SK-N-MC (cell line): ENCODE results near the gene NACA2.
"Not testable (repeated sequence)": the region's sequence is repeated elsewhere in the genome, so short reads cannot be mapped to it uniquely, and the experiment has no call there.

Experiments
- DNase-seq: peaks from one replicate; pipeline ENCODE4 v3.0.0-alpha.2; 2011; ENCODE audit warnings: low read depth, low spot score
- H3K27ac ChIP-seq: fragments of 200-600 bp; sonication (generic); 2 replicates; pipeline ENCODE4 v1.5.1; 2016; ENCODE audit warnings: mixed run types
- H3K36me3 ChIP-seq: fragments of 200-600 bp; sonication (generic); 2 replicates; pipeline ENCODE4 v1.6.1; 2017; ENCODE audit warnings: antibody characterized with exemption, low read length, mixed read lengths; ENCODE audit not compliant: insufficient read depth
- H3K4me3 ChIP-seq: fragments of 200-600 bp; sonication (generic); 2 replicates; pipeline ENCODE4 v1.5.1; 2016
- H3K9ac ChIP-seq: fragments of 200-600 bp; sonication (generic); 2 replicates; pipeline ENCODE4 v1.8.0; 2017; ENCODE audit warnings: mixed run types, mixed read lengths; ENCODE audit not compliant: insufficient read length
- H3K9me3 ChIP-seq: fragments of 200-600 bp; sonication (generic); 2 replicates; pipeline ENCODE4 v1.6.1; 2017; ENCODE audit warnings: low read depth, mild to moderate bottlenecking, antibody characterized with exemption, low read length, moderate library complexity, mixed read lengths
- EZH2 ChIP-seq: fragments of 200-600 bp; sonication (generic); IDR thresholded peaks from one replicate; pipeline ENCODE4 v1.6.1; 2017; ENCODE audit warnings: antibody characterized with exemption
- FOXP2 ChIP-seq: optimal IDR thresholded peaks from 2 replicates; pipeline ENCODE3; 2011; ENCODE audit warnings: mild to moderate bottlenecking, moderate library complexity; ENCODE audit not compliant: insufficient read depth; ENCODE audit errors: extremely low read length, control extremely low read depth
- POLR2AphosphoS5 ChIP-seq: IDR thresholded peaks from 2 replicates; pipeline ENCODE4 v1.6.1; 2012; ENCODE audit warnings: mild to moderate bottlenecking, low read depth, low read length, borderline replicate concordance

NACA2 gene

DNA sequence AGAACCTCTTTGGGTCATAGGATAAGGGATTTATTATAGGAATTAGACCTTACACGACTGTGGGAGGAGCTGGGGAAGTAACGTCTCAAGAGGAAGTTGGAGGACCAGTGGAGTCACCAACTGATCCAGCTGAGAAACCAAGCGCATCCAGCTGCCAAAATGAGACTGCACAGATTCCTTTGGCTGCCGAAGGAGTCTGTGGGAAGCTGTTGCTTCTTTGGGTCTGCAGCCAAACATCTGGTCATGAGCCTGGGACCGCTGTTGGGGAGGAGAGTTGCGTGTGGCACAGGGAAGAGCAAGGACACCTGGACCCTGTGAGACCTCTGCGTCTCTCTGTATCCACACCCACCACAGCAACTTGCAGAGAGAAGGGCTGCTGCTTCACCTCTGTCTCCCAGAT lies 2.4 kb upstream of the NACA2 start:
- Histone ChIP-seq H3K9me3 (no peaks in the 10 kb centered on the region), H3K9ac (no peak overlapping the region), H3K27ac (no peak overlapping the region), H3K36me3 (no peaks in the 10 kb centered on the region), H3K4me3 (no peak overlapping the region)
- DNase-seq = no peak
- TF ChIP-seq EZH2 (no peak), FOXP2 (no peak), POLR2AphosphoS5 (no peak)

DNA sequence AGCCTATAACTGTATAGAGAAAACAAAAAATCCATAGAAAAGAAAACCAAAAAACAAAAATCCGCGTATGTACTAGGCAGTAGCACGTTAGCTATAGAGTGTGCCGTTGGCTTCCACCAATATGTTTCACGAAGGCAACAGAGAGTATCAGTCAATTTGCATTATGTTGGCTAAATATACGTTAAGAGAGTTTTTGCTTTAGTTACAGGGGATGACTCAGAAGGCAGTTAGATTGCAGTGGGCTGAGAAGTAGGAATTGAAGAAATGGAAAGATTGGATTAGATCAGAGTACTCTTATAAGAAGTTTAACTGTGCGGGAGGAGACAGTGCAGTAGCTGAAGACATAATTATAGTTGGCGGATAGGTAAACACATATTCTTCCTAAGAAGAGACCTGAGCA lies 911 bp upstream of the NACA2 start:
- H3K27ac ChIP-seq = no peak overlapping the region
- H3K4me3 ChIP-seq = no peak overlapping the region
- no peaks in the 10 kb centered on the region for H3K9me3 ChIP-seq
- H3K36me3 ChIP-seq = no peaks in the 10 kb centered on the region
- H3K9ac ChIP-seq = no peak overlapping the region
- no peak for DNase-seq
- TF ChIP-seq EZH2 (no peak), FOXP2 (no peak), POLR2AphosphoS5 (no peak)

DNA sequence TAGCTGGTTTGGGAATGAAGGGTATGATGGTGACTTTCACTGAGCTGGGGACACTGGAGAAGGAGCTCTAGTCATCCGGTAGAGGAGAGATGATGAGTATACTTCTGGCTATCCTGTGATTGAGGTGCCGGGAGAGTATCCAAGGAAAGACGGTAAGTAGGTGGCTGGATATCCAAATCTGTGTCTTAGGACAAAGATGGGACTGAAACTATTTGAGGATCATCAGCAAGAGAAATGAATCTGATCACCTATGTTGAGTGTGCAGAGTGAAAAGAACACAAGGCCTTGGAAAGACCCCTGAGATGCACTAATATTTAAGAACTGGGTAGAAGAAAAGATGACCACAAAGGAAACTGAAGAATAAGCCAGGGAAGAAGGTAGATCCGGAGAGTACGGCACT lies 1.0 kb downstream of the NACA2 start:
- Histone ChIP-seq H3K9ac (no peak overlapping the region), H3K27ac (no peak overlapping the region), H3K36me3 (no peaks in the 10 kb centered on the region), H3K4me3 (no peak overlapping the region), H3K9me3 (no peaks in the 10 kb centered on the region)
- DNase-seq = no peak
- TF ChIP-seq FOXP2 = no peak

DNA sequence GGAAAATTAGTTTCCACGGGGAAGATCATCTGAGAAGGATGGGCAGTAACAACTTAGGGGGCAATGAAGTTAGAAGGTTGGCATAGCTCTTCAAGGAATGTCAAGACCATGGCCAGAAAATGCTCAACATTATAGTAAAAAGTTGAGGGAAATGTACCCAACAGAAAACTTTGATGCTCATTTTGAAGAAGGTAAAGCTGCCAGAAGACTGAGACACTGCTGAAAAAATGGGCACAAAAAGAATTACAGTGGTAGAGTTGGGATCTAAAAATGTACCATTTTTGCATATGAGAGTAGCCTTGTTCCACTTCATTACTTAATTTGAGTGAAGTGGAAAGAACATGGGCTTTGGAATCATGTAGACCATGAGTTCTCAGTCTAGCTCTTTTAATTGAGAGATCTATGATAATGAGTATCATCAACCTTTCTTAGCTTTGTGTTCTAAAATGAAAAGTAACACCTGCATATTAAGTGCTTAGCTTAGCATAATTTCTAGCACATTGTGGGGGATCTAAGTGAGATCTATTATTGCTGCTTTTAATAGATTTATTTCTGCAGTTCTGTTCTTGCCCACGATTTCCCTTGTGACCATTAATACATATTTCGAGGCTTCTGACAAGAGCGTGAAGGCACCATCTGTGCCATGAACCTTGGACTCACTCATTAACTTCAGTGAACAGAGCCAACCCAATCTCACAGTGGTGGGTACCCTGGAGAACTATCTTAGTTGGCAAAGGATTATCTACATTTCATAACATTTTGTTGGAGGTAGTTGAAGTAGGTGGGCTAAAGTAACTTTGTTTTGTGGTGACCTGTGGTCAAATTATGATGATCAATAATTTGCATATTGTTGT lies 3.0 kb downstream of the NACA2 start:
- H3K9ac ChIP-seq = no peak overlapping the region
- no peak overlapping the region for H3K4me3 ChIP-seq
- no peak for DNase-seq
- no peak overlapping the region for H3K27ac ChIP-seq
- H3K9me3 ChIP-seq = no peaks in the 10 kb centered on the region
- no peak for TF ChIP-seq POLR2AphosphoS5
- no peak for TF ChIP-seq EZH2
- H3K36me3 ChIP-seq = no peaks in the 10 kb centered on the region

DNA sequence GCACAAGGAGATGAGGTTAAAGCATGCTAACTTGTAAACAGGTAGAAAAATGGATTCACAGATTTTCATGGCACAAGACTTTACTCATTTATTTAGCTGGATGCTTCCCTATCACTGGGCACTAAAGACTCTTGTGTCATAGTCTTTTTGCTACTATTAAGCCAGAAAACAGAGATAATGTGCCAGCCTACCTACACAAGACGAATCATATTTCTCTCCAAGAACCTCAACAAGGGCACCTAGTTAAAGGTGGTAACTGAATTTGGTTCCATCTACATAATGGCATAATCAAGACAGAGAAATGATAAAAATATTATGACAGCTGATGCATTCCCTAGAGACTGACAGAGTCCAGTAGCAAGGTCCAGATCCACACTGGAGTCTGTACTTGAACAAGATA lies 3.8 kb downstream of the NACA2 start:
- no peaks in the 10 kb centered on the region for H3K36me3 ChIP-seq
- H3K9me3 ChIP-seq = no peaks in the 10 kb centered on the region
- H3K9ac ChIP-seq = no peak overlapping the region
- H3K27ac ChIP-seq = no peak overlapping the region
- no peak for DNase-seq
- H3K4me3 ChIP-seq = no peak overlapping the region
- TF ChIP-seq EZH2 (no peak), POLR2AphosphoS5 (no peak)

DNA sequence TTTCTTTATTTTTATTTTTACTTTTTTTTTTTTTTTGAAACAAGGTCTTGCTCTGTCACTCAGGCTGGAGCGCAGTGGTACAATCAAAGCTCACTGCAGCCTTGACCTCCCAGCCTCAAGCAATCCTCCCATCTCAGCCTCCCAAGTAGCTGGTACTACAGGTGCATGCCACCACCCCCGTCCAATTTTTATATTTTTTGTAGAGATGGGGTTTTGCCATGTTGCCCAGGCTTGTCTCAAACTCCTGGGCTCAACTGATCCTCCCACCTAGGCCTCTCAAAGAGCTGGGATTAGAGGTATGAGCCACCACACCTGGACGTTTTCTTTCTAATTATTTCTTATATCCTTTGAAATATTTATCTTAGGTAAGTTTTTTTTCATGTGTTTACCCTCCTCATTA lies 4.4 kb downstream of the NACA2 start:
- H3K36me3 ChIP-seq, H3K9me3 ChIP-seq, DNase-seq, H3K4me3 ChIP-seq, H3K27ac ChIP-seq, H3K9ac ChIP-seq: not testable (repeated sequence)

DNA sequence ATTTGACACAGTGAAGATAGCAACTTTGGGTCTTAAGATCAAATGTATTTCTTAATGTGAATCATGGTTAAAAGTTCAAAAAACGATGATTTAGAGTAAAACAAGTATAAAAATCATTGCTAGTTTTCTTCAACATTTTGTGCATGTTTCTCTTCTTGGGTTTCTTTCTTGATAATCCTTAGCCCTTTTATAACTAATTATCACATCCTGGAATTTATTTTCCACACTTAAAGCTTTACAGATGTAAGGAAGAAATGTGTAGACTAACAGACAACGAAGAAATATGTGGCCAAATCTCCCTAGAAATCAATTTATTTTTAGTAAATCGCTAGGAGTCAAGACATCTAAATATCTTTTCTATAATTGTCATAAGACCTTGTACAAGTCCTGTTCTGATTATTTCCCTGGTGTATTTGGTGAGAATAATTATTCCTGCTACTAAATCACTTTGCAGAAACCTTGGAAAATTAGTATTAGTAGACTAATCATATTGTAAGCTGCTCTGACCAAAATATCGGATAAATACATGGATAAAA lies 4.9 kb downstream of the NACA2 start:
- H3K9ac ChIP-seq = no peak overlapping the region
- no peaks in the 10 kb centered on the region for H3K36me3 ChIP-seq
- TF ChIP-seq EZH2 (no peak), FOXP2 (no peak), POLR2AphosphoS5 (no peak)
- H3K4me3 ChIP-seq = no peak overlapping the region
- no peak overlapping the region for H3K27ac ChIP-seq
- no peaks in the 10 kb centered on the region for H3K9me3 ChIP-seq
- DNase-seq = no peak

DNA sequence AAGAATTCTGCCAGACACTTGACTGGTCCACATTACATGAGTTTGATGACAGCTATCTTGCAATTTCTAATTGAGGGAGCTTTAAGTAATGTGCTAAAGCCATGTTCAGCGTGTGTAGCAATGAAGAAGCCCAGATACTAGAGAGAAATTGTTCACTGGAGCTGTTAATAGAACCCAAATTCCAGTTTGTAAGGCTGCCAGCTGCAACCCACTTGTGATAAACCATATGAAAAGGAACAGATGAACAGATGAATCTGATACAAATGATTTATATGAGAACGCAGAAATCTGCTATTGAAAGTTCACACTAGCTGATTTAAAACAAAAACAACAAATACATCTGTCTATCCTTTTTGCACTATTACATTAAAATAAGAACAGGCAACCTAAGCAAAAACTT lies 6.2 kb downstream of the NACA2 start:
- H3K27ac ChIP-seq = no peak overlapping the region
- H3K9ac ChIP-seq = no peak overlapping the region
- H3K36me3 ChIP-seq = no peaks in the 10 kb centered on the region
- H3K4me3 ChIP-seq = no peak overlapping the region
- no peaks in the 10 kb centered on the region for H3K9me3 ChIP-seq
- DNase-seq = no peak
- no peak for TF ChIP-seq POLR2AphosphoS5
- TF ChIP-seq EZH2 = no peak
- no peak for TF ChIP-seq FOXP2

DNA sequence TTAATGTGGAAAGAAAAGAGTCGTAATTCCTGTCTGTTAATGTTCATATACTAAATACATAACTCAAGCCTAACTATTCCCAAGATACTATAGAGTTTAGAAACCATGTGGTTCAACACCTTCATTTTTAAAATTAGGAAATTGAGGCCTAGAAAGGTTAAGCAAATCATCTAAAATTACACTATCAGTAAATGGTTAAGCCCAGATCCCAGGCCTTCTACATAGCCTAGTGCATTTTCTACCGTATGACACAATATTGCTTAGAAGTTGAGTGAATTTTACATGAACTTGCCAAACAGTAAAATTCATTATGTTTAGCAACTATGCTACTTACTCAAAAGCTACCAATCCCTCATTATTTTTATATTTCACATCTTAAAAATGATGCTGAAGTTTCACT lies 6.8 kb downstream of the NACA2 start:
- TF ChIP-seq EZH2 (no peak), POLR2AphosphoS5 (no peak), FOXP2 (no peak)

DNA sequence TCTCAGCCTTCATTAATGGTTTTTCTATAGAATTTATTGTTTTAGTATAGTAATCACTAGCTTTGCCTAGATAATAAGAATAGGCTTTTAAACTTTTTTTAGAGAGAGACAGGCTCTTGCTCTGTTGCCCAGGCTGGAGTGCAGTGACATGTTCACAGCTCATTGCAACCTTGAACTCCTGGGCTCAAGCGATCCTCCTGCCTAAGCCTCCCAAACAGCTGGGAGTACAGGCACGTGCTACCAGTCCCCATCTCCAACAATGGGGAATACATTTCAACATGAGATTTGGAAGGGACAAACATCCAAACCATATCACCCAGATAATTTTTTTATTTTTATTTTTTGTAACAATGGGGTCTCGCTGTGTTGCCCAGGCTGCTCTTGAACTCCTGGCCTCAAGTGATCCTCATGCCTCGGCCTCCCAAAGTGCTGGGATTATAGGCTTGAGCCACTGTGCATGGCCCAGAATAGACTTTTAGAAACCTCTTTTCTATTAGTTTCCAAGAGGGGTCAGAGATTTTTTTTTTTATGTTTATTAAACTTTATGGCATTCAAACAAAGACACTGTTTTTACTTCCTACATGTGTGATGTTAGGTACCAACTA lies 7.3 kb downstream of the NACA2 start:
- no peak for DNase-seq
- H3K27ac ChIP-seq = no peak overlapping the region
- no peak for TF ChIP-seq POLR2AphosphoS5
- no peak for TF ChIP-seq EZH2
- no peak for TF ChIP-seq FOXP2

More for the DNA sequence above, 6.8 kb downstream of the NACA2 start:
- H3K9ac ChIP-seq = no peak overlapping the region
- H3K4me3 ChIP-seq = no peak overlapping the region
- no peak overlapping the region for H3K27ac ChIP-seq
- H3K9me3 ChIP-seq = no peaks in the 10 kb centered on the region
- no peaks in the 10 kb centered on the region for H3K36me3 ChIP-seq
- no peak for DNase-seq

More for the DNA sequence above, 7.3 kb downstream of the NACA2 start:
- Histone ChIP-seq H3K4me3 (no peak overlapping the region), H3K9ac (no peak overlapping the region), H3K36me3 (no peaks in the 10 kb centered on the region), H3K9me3 (no peaks in the 10 kb centered on the region)
